Lung (tissue), 12 donors: ENCODE results near the gene HOXD11. TPM values are rescaled to one million over a fixed set of nuclear protein-coding genes. Genes with fewer than 3 reads are reported as not detected.

ENCODE experiments used
- ATAC-seq: fragments of 200-7000 bp; cut with Tn5 transposase; one replicate; pipeline ENCODE4 v1.9.1; 2020; ENCODE audit warnings: moderate number of reproducible peaks; ENCODE audit not compliant: insufficient read depth, low FRiP score
- DNase-seq, 3 donors: peaks; one replicate each; pipeline ENCODE4 v3.0.0-alpha.2; 2013 to 2017
- H3K27ac ChIP-seq, 2 donors: one replicate each; pipeline ENCODE4 v1.5.1; 2013; ENCODE audit warnings: mild to moderate bottlenecking in 2 of 2, moderate library complexity in 2 of 2, control low read depth in 1 of 2, inconsistent platforms in 1 of 2, low read depth in 1 of 2, low read length in 1 of 2
- H3K27me3 ChIP-seq, 3 donors: one replicate each; pipeline ENCODE4 v1.5.1; 2013; ENCODE audit warnings: low read length in 2 of 3; ENCODE audit not compliant: control insufficient read depth in 3 of 3, insufficient read depth in 3 of 3
- H3K36me3 ChIP-seq, 4 donors: one replicate each; pipeline ENCODE4 v1.5.1; 2013; ENCODE audit warnings: low read length in 4 of 4, mild to moderate bottlenecking in 1 of 4, moderate library complexity in 1 of 4; ENCODE audit not compliant: control insufficient read depth in 4 of 4, insufficient read depth in 4 of 4
- H3K4me1 ChIP-seq, 5 donors: one replicate each; pipeline ENCODE4 v1.5.1; 2013; ENCODE audit warnings: low read length in 5 of 5, mild to moderate bottlenecking in 2 of 5, moderate library complexity in 1 of 5; ENCODE audit not compliant: control insufficient read depth in 5 of 5, insufficient read depth in 5 of 5
- H3K4me3 ChIP-seq: one replicate; pipeline ENCODE4 v1.5.1; 2013; ENCODE audit warnings: mild to moderate bottlenecking, control low read depth, moderate library complexity
- H3K9ac ChIP-seq, 2 donors: one replicate each; pipeline ENCODE4 v1.5.1; 2013; ENCODE audit warnings: low read length in 2 of 2, control low read depth in 1 of 2; ENCODE audit not compliant: insufficient read depth in 1 of 2
- H3K9me3 ChIP-seq, 4 donors: one replicate each; pipeline ENCODE4 v1.5.1; 2013; ENCODE audit warnings: low read length in 3 of 4, mild to moderate bottlenecking in 1 of 4, moderate library complexity in 1 of 4; ENCODE audit not compliant: control insufficient read depth in 4 of 4, insufficient read depth in 3 of 4
- WGBS, 2 donors: extraction: QIAGEN DNeasy Blood & Tissue Kit; methylation state at CpG; one replicate each; pipeline ENCODE4 v1.1.7; 2013; 5-methylcytosine and 5-hydroxymethylcytosine counted together
- polyA plus RNA-seq, 2 donors: library from polyadenylated mRNA; stranded (reverse); fragments of 200-250 nt; gene quantifications; one replicate each; pipeline ENCODE4 v1.2.1, GENCODE V29; 2013
- total RNA-seq, 2 donors: library from RNA; depleted of rRNA in 1 of 2; stranded (reverse); fragments of >200 nt in 1 of 2; gene quantifications; one replicate each; pipeline ENCODE4 v1.2.1, GENCODE V29; 2014 to 2021
- TF ChIP-seq, protein P1 (sequence below): IDR thresholded peaks from 2 replicates; pipeline ENCODE4 v1.5.1; 2012; ENCODE audit warnings: mild to moderate bottlenecking; ENCODE audit errors: control extremely low read depth, extremely low read depth
- donor health status: control.
- donor health status: control.
- donor health status: Bipolar disorder and iron deficiency.
- donor health status: healthy.
- donor health status: DM: yes; HTN: yes; CAD: no.

HOXD11 gene
- total and polyA plus RNA-seq, 4 donors = not detected

DNA sequence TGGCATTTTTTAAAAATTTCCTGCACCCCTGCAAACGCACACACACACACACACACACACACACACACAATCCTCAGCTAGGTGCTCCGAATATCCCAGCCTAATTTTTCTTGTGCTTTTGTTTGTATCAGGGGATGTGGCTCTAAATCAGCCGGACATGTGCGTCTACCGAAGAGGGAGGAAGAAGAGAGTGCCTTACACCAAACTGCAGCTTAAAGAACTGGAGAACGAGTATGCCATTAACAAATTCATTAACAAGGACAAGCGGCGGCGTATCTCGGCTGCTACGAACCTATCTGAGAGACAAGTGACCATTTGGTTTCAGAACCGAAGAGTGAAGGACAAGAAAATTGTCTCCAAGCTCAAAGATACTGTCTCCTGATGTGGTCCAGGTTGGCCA, 12.7 kb upstream of the HOXD11 start:
- Histone ChIP-seq H3K9me3 (peaks cover 0 to 17% (median 0%) of the 10 kb centered on the region in 4 donors), H3K4me1 (peaks cover 0 to 22% (median 11%) of the 10 kb centered on the region in 5 donors), H3K27ac (no peak overlapping the region), H3K4me3 (no peak overlapping the region), H3K9ac (no peak overlapping the region), H3K36me3 (no peaks in the 10 kb centered on the region), H3K27me3 (peaks cover 16 to 93% (median 89%) of the 10 kb centered on the region in 3 donors)
- DNase-seq (no peak), ATAC-seq (no peak)
- TF ChIP-seq, protein P1, sequence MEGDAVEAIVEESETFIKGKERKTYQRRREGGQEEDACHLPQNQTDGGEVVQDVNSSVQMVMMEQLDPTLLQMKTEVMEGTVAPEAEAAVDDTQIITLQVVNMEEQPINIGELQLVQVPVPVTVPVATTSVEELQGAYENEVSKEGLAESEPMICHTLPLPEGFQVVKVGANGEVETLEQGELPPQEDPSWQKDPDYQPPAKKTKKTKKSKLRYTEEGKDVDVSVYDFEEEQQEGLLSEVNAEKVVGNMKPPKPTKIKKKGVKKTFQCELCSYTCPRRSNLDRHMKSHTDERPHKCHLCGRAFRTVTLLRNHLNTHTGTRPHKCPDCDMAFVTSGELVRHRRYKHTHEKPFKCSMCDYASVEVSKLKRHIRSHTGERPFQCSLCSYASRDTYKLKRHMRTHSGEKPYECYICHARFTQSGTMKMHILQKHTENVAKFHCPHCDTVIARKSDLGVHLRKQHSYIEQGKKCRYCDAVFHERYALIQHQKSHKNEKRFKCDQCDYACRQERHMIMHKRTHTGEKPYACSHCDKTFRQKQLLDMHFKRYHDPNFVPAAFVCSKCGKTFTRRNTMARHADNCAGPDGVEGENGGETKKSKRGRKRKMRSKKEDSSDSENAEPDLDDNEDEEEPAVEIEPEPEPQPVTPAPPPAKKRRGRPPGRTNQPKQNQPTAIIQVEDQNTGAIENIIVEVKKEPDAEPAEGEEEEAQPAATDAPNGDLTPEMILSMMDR = no peak
- 7 to 10% methylated on average over 12 of the region's 12 CpGs for WGBS, 2 donors

DNA sequence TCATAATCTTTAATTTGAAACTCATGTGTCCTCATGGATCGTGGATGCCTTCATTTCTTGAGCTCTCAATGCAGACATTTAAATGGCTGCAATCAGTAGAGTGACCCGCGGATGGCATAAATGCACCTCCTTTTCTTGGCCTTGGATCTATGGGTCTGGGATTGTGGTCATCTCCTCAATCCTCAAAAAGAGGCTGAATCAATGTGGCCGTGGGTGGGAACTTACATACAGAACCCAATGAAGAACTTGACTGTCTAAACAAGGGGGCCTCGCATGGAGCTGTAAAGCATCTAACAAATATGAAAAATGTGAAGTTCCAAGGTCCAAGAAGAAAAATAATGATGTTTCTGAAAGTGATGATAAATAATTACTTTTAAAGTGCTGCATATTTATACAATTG, 11.7 kb upstream of the HOXD11 start:
- Histone ChIP-seq H3K4me1 (peaks cover 0 to 22% (median 15%) of the 10 kb centered on the region in 5 donors), H3K9ac (no peak overlapping the region), H3K4me3 (no peak overlapping the region), H3K27ac (no peak overlapping the region), H3K27me3 (peaks cover 25 to 93% (median 86%) of the 10 kb centered on the region in 3 donors), H3K36me3 (no peaks in the 10 kb centered on the region), H3K9me3 (peaks cover 0 to 17% (median 0%) of the 10 kb centered on the region in 4 donors)
- TF ChIP-seq, protein P1 = no peak
- DNase-seq (no peak), ATAC-seq (no peak)
- WGBS, 2 donors = 17 to 19% methylated on average over 5 of the region's 5 CpGs

DNA sequence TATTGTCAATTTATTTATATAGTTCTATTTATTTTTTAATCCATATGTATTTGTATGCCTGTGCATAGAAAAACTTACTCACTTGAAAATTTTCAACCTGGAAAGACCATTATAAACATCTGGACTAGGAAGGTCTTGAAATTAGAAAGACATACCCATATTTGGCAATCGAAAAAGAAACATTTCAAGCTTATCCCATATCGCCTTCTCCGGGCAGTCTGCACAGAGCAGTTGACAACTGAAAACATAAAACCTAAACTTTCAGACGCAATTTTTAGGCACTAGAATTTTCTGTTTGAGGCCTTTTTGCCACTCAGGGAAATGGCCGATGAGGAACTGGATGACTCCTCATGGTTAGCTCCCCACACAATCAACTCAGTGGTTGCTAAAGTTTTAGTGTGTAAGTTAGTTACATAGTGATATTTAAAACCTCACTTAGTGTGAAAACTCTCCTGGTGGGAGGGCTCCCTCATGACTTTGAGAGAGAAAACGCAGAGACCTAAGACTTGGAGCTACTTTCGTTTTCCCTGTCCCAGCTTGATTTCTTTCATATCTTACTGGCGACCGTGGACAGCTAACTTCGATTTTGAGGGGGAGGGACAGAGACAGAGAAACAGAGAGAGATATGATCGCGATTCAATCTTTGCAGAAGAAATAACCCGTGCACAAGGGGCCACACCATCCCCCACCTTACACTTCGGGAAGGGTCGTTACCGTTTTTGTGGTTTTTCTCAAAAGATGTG, 10.7 kb upstream of the HOXD11 start:
- TF ChIP-seq, protein P1 = no peak
- Histone ChIP-seq H3K9ac (no peak overlapping the region), H3K36me3 (no peaks in the 10 kb centered on the region), H3K27me3 (peaks cover 25 to 93% (median 86%) of the 10 kb centered on the region in 3 donors), H3K4me3 (no peak overlapping the region), H3K4me1 (peaks cover 0 to 22% (median 15%) of the 10 kb centered on the region in 5 donors), H3K9me3 (peaks cover 0 to 12% (median 0%) of the 10 kb centered on the region in 4 donors), H3K27ac (no peak overlapping the region)
- 5 to 9% methylated on average over 16 of the region's 16 CpGs for WGBS, 2 donors
- DNase-seq (peak in 2 of 3 donors; percentile 52 to 80), ATAC-seq (no peak)
